ENCODE results near the gene ABCC6. TPM values are rescaled to one million over a fixed set of nuclear protein-coding genes. Genes with fewer than 3 reads are reported as not detected.
A peak's percentile ranks its signal among the peaks of the same experiment; 100 is the strongest.
"Not testable (repeated sequence)": the region's sequence is repeated elsewhere in the genome, so short reads cannot be mapped to it uniquely, and the experiment has no call there.

The ABCC6 gene
- total RNA-seq, 1 donor from 2014 or later = under 0.01 TPM

- not testable (repeated sequence) for DNase-seq
Measured at GRCh38 chr16:16221382-16221781, 1.9 kb downstream of the ABCC6 start.

- DNase-seq = not testable (repeated sequence)
Measured at GRCh38 chr16:16220449-16220848, 2.8 kb downstream of the ABCC6 start.

GRCh38 chr16:16218787-16219186, 4.5 kb downstream of the ABCC6 start:
- DNase-seq = not testable (repeated sequence)

- not testable (repeated sequence) for DNase-seq
Measured at GRCh38 chr16:16218349-16218748, 4.9 kb downstream of the ABCC6 start.

GRCh38 chr16:16213863-16214293, 9.4 kb downstream of the ABCC6 start:
- DNase-seq = not testable (repeated sequence)

- DNase-seq = not testable (repeated sequence)
Measured at GRCh38 chr16:16211404-16211803, 11.9 kb downstream of the ABCC6 start.

- not testable (repeated sequence) for DNase-seq
Measured at GRCh38 chr16:16208461-16208860, 14.8 kb downstream of the ABCC6 start.

- not testable (repeated sequence) for DNase-seq
Measured at GRCh38 chr16:16207787-16208334, 15.4 kb downstream of the ABCC6 start.

GRCh38 chr16:16207097-16207786, 16.1 kb downstream of the ABCC6 start:
- not testable (repeated sequence) for DNase-seq

- DNase-seq = not testable (repeated sequence)
Measured at GRCh38 chr16:16205864-16206263, 17.4 kb downstream of the ABCC6 start.

- not testable (repeated sequence) for DNase-seq
Measured at GRCh38 chr16:16204552-16204951, 18.7 kb downstream of the ABCC6 start.

GRCh38 chr16:16203494-16203893, 19.8 kb downstream of the ABCC6 start:
- not testable (repeated sequence) for DNase-seq

GRCh38 chr16:16202400-16203143, 20.7 kb downstream of the ABCC6 start:
- DNase-seq = peak; percentile 70

GRCh38 chr16:16201880-16202279, 21.4 kb downstream of the ABCC6 start:
- not testable (repeated sequence) for DNase-seq

- not testable (repeated sequence) for DNase-seq
Measured at GRCh38 chr16:16200391-16200790, 22.9 kb downstream of the ABCC6 start.

- DNase-seq = not testable (repeated sequence)
Measured at GRCh38 chr16:16199428-16199827, 23.9 kb downstream of the ABCC6 start.

- no peak for DNase-seq
Measured at GRCh38 chr16:16197966-16198365, 25.3 kb downstream of the ABCC6 start.

GRCh38 chr16:16197331-16197730, 26.0 kb downstream of the ABCC6 start:
- no peak for DNase-seq

GRCh38 chr16:16196099-16196498, 27.2 kb downstream of the ABCC6 start:
- DNase-seq = no peak

- peak; percentile 81 for DNase-seq
Measured at GRCh38 chr16:16191493-16192167, 31.7 kb downstream of the ABCC6 start.

- DNase-seq = not testable (repeated sequence)
Measured at GRCh38 chr16:16190966-16191365, 32.3 kb downstream of the ABCC6 start.

GRCh38 chr16:16190546-16190945, 32.7 kb downstream of the ABCC6 start:
- no peak for DNase-seq

- DNase-seq = no peak
Measured at GRCh38 chr16:16189842-16190241, 33.5 kb downstream of the ABCC6 start.

All from dermis blood vessel endothelial cell (primary cell).